ENCODE measurements around the gene TRIM44.

DNA sequence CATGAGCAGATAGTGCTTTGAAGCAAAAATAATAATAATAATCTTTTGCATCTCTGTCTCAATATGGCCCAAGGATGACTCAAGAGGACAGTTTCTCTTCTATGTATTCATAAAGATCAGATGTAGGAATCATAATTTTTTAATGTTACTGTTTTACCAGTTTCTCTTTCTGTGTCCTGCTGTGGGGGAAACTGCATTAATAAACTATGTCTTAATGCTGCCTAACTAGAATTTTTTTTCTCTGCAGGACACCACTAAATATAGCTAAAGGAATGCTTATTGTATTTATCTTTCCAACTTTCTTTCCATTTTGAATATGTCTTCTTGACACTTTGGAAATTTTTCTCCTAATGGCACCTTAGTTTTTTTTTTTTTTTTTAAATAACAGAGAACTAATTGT, 37.8 kb upstream of the TRIM44 start:
- TF ChIP-seq, protein P1, sequence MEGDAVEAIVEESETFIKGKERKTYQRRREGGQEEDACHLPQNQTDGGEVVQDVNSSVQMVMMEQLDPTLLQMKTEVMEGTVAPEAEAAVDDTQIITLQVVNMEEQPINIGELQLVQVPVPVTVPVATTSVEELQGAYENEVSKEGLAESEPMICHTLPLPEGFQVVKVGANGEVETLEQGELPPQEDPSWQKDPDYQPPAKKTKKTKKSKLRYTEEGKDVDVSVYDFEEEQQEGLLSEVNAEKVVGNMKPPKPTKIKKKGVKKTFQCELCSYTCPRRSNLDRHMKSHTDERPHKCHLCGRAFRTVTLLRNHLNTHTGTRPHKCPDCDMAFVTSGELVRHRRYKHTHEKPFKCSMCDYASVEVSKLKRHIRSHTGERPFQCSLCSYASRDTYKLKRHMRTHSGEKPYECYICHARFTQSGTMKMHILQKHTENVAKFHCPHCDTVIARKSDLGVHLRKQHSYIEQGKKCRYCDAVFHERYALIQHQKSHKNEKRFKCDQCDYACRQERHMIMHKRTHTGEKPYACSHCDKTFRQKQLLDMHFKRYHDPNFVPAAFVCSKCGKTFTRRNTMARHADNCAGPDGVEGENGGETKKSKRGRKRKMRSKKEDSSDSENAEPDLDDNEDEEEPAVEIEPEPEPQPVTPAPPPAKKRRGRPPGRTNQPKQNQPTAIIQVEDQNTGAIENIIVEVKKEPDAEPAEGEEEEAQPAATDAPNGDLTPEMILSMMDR (conservative IDR thresholded peaks at IDR 0.05; ENCODE audit: low read depth, low read length) = no peak
- no peak for TF ChIP-seq EZH2 (IDR thresholded peaks at IDR 0.05; ENCODE audit: borderline replicate concordance, low read depth, low read length, poor library complexity, severe bottlenecking)
